ENCODE data around the gene NAT16. TPM values are rescaled to one million over a fixed set of nuclear protein-coding genes. Genes with fewer than 3 reads are reported as not detected.

Gene NAT16
- total and polyA plus RNA-seq, 2 experiments from 2014 or later: 0.21 to 0.31 TPM

GRCh38 chr7:101168412-101169049 lies 11.6 kb downstream of the NAT16 start:
- peaks cover 60% of the 10 kb centered on the region for H3K4me1 Mint-ChIP-seq
- H3K27ac Mint-ChIP-seq: no peak overlapping the region

GRCh38 chr7:101167645-101168411 lies 12.3 kb downstream of the NAT16 start:
- H3K27me3 ChIP-seq (ENCODE audit: insufficient read depth): peaks cover 90% of the 10 kb centered on the region
- peak overlapping the region; percentile 78 for H3K4me3 Mint-ChIP-seq
- ATAC-seq: no peak
- no peak overlapping the region for H2AFZ ChIP-seq
- peaks cover 18% of the 10 kb centered on the region for H3F3A ChIP-seq (replicated peaks; ENCODE audit: low read depth)
- H3K9me2 ChIP-seq (ENCODE audit: insufficient read depth): no peaks in the 10 kb centered on the region
- peaks cover 10% of the 10 kb centered on the region; the same call in 1 of the 2 replicates for H4K20me1 ChIP-seq (replicated peaks; ENCODE audit: insufficient read depth)
- H3K27ac ChIP-seq (ENCODE audit: low read depth): no peak overlapping the region
- H3K79me2 ChIP-seq (replicated peaks; ENCODE audit: insufficient read depth): no peaks in the 10 kb centered on the region
- H3K36me3 ChIP-seq (ENCODE audit: insufficient read depth): no peaks in the 10 kb centered on the region
- H3K9me3 Mint-ChIP-seq: no peaks in the 10 kb centered on the region; the same call in 1 of the 3 replicates
- H3K4me2 ChIP-seq: peak overlapping the region; percentile 98
- H3K27me3 Mint-ChIP-seq (ENCODE audit: insufficient read depth, low read depth, poor library complexity): peaks cover 88% of the 10 kb centered on the region
- peaks cover 59% of the 10 kb centered on the region for H3K4me1 Mint-ChIP-seq
- no peak overlapping the region for H3K27ac Mint-ChIP-seq
- no peak for DNase-seq (ENCODE audit: low spot score)
- no peaks in the 10 kb centered on the region; the same call in 2 of the 3 replicates for H3K36me3 Mint-ChIP-seq (ENCODE audit: low read depth)
- H3K4me3 ChIP-seq: peak overlapping the region; percentile 76
- TF ChIP-seq NANOG (IDR thresholded peaks at IDR 0.05; ENCODE audit: borderline replicate concordance): peak; percentile 13; the same call in 1 of the 2 replicates
- TF ChIP-seq ZNF462 (CRISPR knock-in tag; IDR thresholded peaks at IDR 0.05): no peak
- peaks cover 65% of the 10 kb centered on the region for H3K4me1 ChIP-seq (ENCODE audit: insufficient read depth)

More at GRCh38 chr7:101168412-101169049, 11.6 kb downstream of the NAT16 start:
- TF ChIP-seq ZNF331 (CRISPR knock-in tag; IDR thresholded peaks at IDR 0.05; ENCODE audit: low read depth) (no peak), EZH2 (IDR thresholded peaks at IDR 0.05; ENCODE audit: low read depth, unreplicated experiment) (peak; percentile 54), ETS1 (IDR thresholded peaks at IDR 0.05) (no peak), CTCF (conservative IDR thresholded peaks at IDR 0.05; ENCODE audit: low read depth in 2 of 2) (no peak)
- peaks cover 10% of the 10 kb centered on the region; the same call in 1 of the 2 replicates for H4K20me1 ChIP-seq (replicated peaks; ENCODE audit: insufficient read depth)
- no peaks in the 10 kb centered on the region; the same call in 1 of the 3 replicates for H3K9me3 Mint-ChIP-seq
- H3F3A ChIP-seq (replicated peaks; ENCODE audit: low read depth): peaks cover 21% of the 10 kb centered on the region; the same call in 1 of the 2 replicates
- peak overlapping the region; percentile 98 for H3K4me2 ChIP-seq
- H3K9me2 ChIP-seq (ENCODE audit: insufficient read depth): no peaks in the 10 kb centered on the region
- H3K36me3 ChIP-seq (ENCODE audit: insufficient read depth): no peaks in the 10 kb centered on the region
- H3K36me3 Mint-ChIP-seq (ENCODE audit: low read depth): no peaks in the 10 kb centered on the region; the same call in 2 of the 3 replicates
- H3K4me1 ChIP-seq (ENCODE audit: insufficient read depth): peaks cover 67% of the 10 kb centered on the region
- H3K27me3 Mint-ChIP-seq (ENCODE audit: insufficient read depth, low read depth, poor library complexity): peaks cover 92% of the 10 kb centered on the region
- no peak for ATAC-seq
- H3K79me2 ChIP-seq (replicated peaks; ENCODE audit: insufficient read depth): no peaks in the 10 kb centered on the region
- peaks cover 94% of the 10 kb centered on the region for H3K27me3 ChIP-seq (ENCODE audit: insufficient read depth)
- H3K4me3 ChIP-seq: peak overlapping the region; percentile 76
- peak; percentile 58 for DNase-seq (ENCODE audit: low spot score)
- H3K4me3 Mint-ChIP-seq: peak overlapping the region; percentile 78
- no peak overlapping the region for H3K27ac ChIP-seq (ENCODE audit: low read depth)
- H2AFZ ChIP-seq: no peak overlapping the region
